Upper lobe of right lung (tissue), 1 donor: Measurements from ENCODE around the gene TMEM134. TPM values are rescaled to one million over a fixed set of nuclear protein-coding genes. Genes with fewer than 3 reads are reported as not detected.
A peak's percentile ranks its signal among the peaks of the same experiment; 100 is the strongest.

ENCODE experiments used
- ATAC-seq: fragments of 200-7000 bp; cut with Tn5 transposase; one replicate; pipeline ENCODE4 v1.9.1; 2020; ENCODE audit warnings: mild to moderate bottlenecking, moderate library complexity
- DNase-seq: peaks from one replicate; pipeline ENCODE4 v3.0.0-alpha.2; 2020
- H3K27ac ChIP-seq: fragments of 200-600 bp; one replicate; pipeline ENCODE4 v1.8.0; 2022
- H3K27me3 ChIP-seq: fragments of 200-600 bp; one replicate; pipeline ENCODE4 v1.8.0; 2022; ENCODE audit warnings: mild to moderate bottlenecking
- H3K36me3 ChIP-seq: fragments of 200-600 bp; one replicate; pipeline ENCODE4 v1.8.0; 2022
- H3K4me1 ChIP-seq: fragments of 200-600 bp; one replicate; pipeline ENCODE4 v1.8.0; 2022
- H3K4me3 ChIP-seq: fragments of 200-600 bp; one replicate; pipeline ENCODE4 v1.8.0; 2022; ENCODE audit warnings: mild to moderate bottlenecking
- H3K9me3 ChIP-seq: fragments of 200-600 bp; one replicate; pipeline ENCODE4 v1.8.0; 2022
- intact Hi-C: fragments of 100-400 bp; cut with DNase I; formaldehyde crosslinking; loops from one replicate; pipeline ENCODE4 v1.11.0; 2022
- total RNA-seq: library from RNA; stranded (reverse); fragmentation: NEBNext Ultra II Directional; extraction: Animal tissue kit (Norgen Biotek cat#: 25700); gene quantifications from one replicate; pipeline ENCODE4 v1.2.1, GENCODE V29; 2021
- TF ChIP-seq, protein P1 (sequence below): fragments of 200-600 bp; IDR thresholded peaks from one replicate; pipeline ENCODE4 v1.8.0; 2022; ENCODE audit warnings: antibody characterized with exemption
- donor health status: DM: no; HTN: yes; CAD: no; lungs with severe emphysema.

TMEM134 gene
- total RNA-seq, 1 donor from 2014 or later, result 46.9 TPM

DNA sequence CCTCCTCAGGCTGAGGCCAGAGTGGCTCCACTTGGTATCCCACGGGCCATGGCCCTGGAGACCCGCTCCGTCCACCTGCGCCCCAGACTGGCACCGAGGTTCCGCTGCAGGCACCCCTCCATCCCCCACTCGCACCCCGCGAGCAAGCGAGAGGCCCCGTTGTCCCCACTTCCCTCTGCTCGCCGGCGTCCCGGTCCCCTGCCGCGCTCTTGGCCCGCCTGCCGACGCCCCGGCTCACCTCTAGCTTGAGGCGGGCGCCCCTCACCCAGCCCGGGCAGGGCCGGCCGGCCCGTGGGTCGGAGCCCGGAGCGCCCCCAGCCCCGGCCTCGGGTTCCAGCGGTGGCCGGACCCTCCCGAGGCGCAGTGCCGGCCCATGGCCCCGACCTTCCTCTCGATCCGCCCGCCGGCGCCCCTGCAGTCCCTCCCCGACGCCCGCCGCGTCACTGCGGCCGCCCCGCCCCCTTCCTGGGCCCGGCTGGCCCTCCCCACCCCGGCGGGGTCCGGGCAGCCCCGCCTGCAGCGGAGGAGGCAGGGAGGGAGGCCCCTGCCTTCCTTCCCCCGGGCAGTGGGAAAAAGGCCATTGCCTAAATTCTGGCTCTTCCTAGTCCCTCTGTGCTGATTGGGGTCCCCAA lies 36.0 kb upstream of the TMEM134 start, which contains the start of gene PITPNM1:
Gene PITPNM1 (minus strand): TSS at position 414 of the 632 bp plus-strand sequence. CDS start 1,183 bp downstream, outside the sequence.
- peaks cover 35% of the 10 kb centered on the region for H3K4me1 ChIP-seq
- no peaks in the 10 kb centered on the region for H3K27me3 ChIP-seq
- TF ChIP-seq, protein P1, sequence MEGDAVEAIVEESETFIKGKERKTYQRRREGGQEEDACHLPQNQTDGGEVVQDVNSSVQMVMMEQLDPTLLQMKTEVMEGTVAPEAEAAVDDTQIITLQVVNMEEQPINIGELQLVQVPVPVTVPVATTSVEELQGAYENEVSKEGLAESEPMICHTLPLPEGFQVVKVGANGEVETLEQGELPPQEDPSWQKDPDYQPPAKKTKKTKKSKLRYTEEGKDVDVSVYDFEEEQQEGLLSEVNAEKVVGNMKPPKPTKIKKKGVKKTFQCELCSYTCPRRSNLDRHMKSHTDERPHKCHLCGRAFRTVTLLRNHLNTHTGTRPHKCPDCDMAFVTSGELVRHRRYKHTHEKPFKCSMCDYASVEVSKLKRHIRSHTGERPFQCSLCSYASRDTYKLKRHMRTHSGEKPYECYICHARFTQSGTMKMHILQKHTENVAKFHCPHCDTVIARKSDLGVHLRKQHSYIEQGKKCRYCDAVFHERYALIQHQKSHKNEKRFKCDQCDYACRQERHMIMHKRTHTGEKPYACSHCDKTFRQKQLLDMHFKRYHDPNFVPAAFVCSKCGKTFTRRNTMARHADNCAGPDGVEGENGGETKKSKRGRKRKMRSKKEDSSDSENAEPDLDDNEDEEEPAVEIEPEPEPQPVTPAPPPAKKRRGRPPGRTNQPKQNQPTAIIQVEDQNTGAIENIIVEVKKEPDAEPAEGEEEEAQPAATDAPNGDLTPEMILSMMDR, result no peak
- DNase-seq (peak; percentile 90), ATAC-seq (peak; percentile 50)
- no peaks in the 10 kb centered on the region for H3K9me3 ChIP-seq
- peaks cover 7% of the 10 kb centered on the region for H3K36me3 ChIP-seq
- H3K27ac ChIP-seq, result peak within 1 kb of the TSS; percentile 98
- intact Hi-C loops, result loop anchor here (10.0 kb wide), 1 partner anchor 100 kb away; the partner anchor contains the start of genes PPP1CA and TBC1D10C
- H3K4me3 ChIP-seq, result peak within 1 kb of the TSS; percentile 87

DNA sequence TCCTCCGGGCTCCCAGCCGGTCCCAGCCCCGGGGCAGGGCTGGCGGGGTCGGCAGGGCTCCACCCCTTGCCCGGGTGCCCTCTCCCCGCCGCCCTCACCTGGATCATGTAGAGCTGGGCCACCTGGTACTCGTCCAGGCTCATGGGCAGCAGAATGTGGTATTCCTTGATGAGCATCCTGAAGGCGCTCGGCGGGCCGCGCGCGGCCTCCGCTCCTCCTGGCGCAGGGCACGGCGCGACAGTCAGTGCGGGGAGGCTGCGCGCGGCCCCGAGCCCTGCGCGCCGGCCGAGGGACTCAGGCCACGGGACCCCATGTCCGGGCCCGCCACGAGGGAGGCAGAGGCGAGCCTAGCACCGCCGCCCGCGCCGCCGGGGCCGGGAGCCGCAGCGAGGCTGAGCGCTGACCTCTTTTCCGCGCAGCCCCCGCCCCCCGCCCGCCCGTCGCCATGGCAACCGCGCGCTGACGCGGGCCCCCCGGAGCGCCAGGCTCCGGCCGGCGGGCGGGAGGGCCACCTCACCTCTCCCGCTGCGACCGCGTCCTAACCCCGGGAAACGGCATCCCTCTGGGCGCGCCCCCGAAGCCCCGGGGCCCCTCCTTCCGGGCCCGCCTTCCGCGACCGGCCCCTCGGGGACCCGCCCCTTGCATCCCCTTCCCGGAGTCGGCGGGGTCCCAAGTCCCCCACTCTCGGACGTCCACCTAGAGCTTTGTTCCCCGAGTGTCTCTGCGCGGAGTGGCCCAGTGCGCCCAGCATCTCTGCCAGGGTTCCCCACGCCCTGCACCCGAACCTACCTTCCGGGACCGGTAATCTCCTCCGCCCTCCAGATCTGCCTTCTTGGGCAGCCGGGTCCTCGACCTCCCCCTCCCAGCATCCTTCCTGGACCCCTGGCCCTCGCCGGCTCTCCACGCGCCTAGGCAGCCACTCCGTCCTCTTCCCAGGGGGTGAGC lies 35.2 kb upstream of the TMEM134 start:
- ATAC-seq (no peak), DNase-seq (no peak)
- peaks cover 7% of the 10 kb centered on the region for H3K36me3 ChIP-seq
- peaks cover 35% of the 10 kb centered on the region for H3K4me1 ChIP-seq
- peak overlapping the region; percentile 87 for H3K4me3 ChIP-seq
- intact Hi-C loops, result loop anchor here (10.0 kb wide), 1 partner anchor 99 kb away; the partner anchor contains the start of genes PPP1CA and TBC1D10C
- no peaks in the 10 kb centered on the region for H3K9me3 ChIP-seq
- TF ChIP-seq, protein P1, result no peak
- peak overlapping the region; percentile 98 for H3K27ac ChIP-seq
- no peaks in the 10 kb centered on the region for H3K27me3 ChIP-seq

DNA sequence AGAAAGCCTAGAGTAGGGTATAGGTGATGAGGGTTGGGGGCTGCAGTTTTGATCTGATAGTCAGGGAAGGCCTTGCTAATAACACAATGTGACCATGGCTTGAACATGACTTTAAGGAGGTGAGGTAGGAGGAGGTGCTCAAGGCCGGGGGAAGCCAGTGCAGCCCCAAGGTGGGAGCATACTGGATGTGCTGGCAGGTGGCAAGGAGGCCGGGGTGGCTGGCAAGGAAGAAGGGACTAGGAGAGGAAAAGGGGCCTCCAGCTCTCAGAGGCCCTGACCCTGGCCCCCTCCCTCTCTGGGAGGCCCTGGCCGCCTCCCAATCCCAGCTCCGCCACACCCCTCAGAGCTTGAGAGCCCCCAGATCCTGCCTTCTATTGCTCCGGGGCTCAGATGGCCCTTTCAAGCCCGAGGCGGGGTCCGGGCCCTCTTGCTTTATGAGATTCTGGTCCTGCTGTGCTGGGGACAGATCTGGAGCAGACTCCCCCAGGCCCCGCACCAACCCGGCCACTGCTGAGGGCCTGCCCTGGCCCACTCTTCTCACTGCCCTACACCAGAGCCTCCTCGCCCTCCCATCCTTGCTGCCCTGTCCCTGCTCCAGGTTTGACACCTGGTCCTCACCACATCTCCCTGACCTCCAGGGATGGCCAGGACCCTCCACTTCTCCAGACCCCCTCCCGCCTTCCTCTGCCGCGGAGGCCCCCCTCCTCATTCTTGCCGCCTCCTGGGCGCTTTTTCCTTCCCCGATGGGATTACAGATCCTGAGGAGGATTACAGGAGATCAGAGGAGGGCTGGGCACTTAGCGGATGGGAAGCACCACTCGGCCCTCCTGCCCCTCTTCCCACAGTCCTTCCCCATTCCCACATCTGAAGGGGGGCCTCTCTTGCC lies 34.3 kb upstream of the TMEM134 start:
- no peaks in the 10 kb centered on the region for H3K9me3 ChIP-seq
- intact Hi-C loops, result loop anchor here (10.0 kb wide), 1 partner anchor 99 kb away; the partner anchor contains the start of genes PPP1CA and TBC1D10C
- peaks cover 7% of the 10 kb centered on the region for H3K36me3 ChIP-seq
- no peaks in the 10 kb centered on the region for H3K27me3 ChIP-seq
- peaks cover 29% of the 10 kb centered on the region for H3K4me1 ChIP-seq
- ATAC-seq, result no peak
- DNase-seq, result no peak
- peak overlapping the region; percentile 87 for H3K4me3 ChIP-seq
- TF ChIP-seq, protein P1, result no peak
- no peak overlapping the region for H3K27ac ChIP-seq

DNA sequence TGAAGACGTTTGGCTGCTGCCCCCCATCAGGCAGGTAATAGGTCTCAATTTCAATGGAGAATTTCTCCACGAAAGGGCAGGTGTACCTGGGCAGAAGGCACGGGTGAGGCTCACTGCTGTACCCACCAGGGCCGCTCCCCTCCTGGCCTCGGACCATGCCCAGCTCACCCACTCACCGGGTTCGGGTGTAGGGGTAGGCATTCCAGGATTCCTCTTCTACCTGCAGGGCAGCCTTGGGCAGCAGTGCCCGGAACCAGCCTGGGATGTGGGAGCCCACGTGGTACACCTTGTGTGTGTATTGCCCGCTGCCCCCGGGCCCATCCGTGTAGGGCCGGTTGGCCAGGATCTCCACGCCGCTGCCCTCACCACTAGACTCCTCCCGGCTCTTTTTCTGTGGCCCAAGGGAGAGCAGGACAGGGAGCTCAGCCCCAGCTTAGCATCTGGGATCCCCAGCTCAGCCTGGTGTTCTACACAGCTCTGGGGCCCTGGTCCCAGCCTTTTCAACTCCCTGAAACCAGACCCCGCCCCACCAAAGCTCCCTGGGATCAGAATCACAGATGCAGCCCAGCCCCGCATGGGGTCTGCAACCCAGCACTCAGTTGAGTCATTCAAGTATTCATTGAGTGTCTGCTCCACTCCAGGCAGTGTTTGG lies 33.4 kb upstream of the TMEM134 start:
- no peak for ATAC-seq
- intact Hi-C loops, result loop anchor here (10.0 kb wide), 1 partner anchor 98 kb away; the partner anchor contains the start of genes PPP1CA and TBC1D10C
- H3K36me3 ChIP-seq, result peaks cover 9% of the 10 kb centered on the region

More for the DNA sequence above, 33.4 kb upstream of the TMEM134 start:
- TF ChIP-seq, protein P1, result no peak
- Histone ChIP-seq H3K4me1 (peaks cover 29% of the 10 kb centered on the region), H3K9me3 (no peaks in the 10 kb centered on the region), H3K27me3 (no peaks in the 10 kb centered on the region), H3K27ac (no peak overlapping the region), H3K4me3 (no peak overlapping the region)
- DNase-seq, result no peak
